Endothelial cell of umbilical vein (primary cell): ENCODE data around the gene CXCL14. TPM values are rescaled to one million over a fixed set of nuclear protein-coding genes. Genes with fewer than 3 reads are reported as not detected.

ENCODE experiments used
- BruUV-seq: library from RNA; stranded (reverse); fragments of 400-500 nt; replicated peaks from 2 replicates; lab custom pipeline; 2021; lab: Mats Ljungman, UMichigan
- CTCF ChIA-PET: fragments of 300-600, 350-600 bp; sonication (Branson Sonifier 250); formaldehyde crosslinking; loops from one replicate; lab custom pipeline; 2021; ENCODE audit warnings: antibody characterized with exemption, inconsistent platforms; lab: Charles Lee
- POLR2A ChIA-PET: fragments of 300-600, 350-600 bp; sonication (Branson Sonifier 250); formaldehyde crosslinking; loops from one replicate; lab custom pipeline; 2021; ENCODE audit warnings: antibody characterized with exemption, inconsistent platforms; lab: Charles Lee
- DNase-seq: peaks from one replicate; pipeline ENCODE4 v3.0.0-alpha.2; 2011; ENCODE audit warnings: low read depth, low spot score
- FAIRE-seq: peaks from 2 replicates; lab custom pipeline; 2011; peaks lifted over from hg19 to GRCh38; lab: Jason Lieb, UNC
- H2AFZ ChIP-seq: 2 replicates; pipeline ENCODE4 v1.6.0; 2012; ENCODE audit warnings: low read depth, low read length, control low read depth, inconsistent platforms
- H3K27ac ChIP-seq: 2 replicates; pipeline ENCODE4 v1.5.1; 2011; ENCODE audit warnings: low read depth, mild to moderate bottlenecking, control low read depth, low read length, moderate library complexity; ENCODE audit not compliant: insufficient read depth
- H3K27me3 ChIP-seq, 2 experiments: 2 replicates each; pipeline versions ENCODE4 v1.6.0 to v1.6.1; 2011; ENCODE audit warnings: low read length in 2 of 2, mixed read lengths in 1 of 2; ENCODE audit not compliant: control insufficient read depth in 2 of 2, insufficient read depth in 2 of 2
- H3K36me3 ChIP-seq, 2 experiments: 2 replicates in 1 of 2; 3 replicates in 1 of 2; pipeline ENCODE4 v1.5.1; 2011; ENCODE audit warnings: low read length in 2 of 2, mild to moderate bottlenecking in 1 of 2, moderate library complexity in 1 of 2; ENCODE audit not compliant: control insufficient read depth in 2 of 2, insufficient read depth in 2 of 2; ENCODE audit errors: extremely low read depth in 1 of 2
- H3K4me1 ChIP-seq: 3 replicates; pipeline ENCODE4 v1.5.1; 2011; ENCODE audit warnings: mild to moderate bottlenecking, low read length; ENCODE audit not compliant: control insufficient read depth, insufficient read depth; ENCODE audit errors: extremely low read depth
- H3K4me2 ChIP-seq: 2 replicates; pipeline ENCODE4 v1.6.1; 2011; ENCODE audit warnings: low read length, control low read depth, mixed read lengths; ENCODE audit not compliant: insufficient read depth
- H3K4me3 ChIP-seq, 3 experiments: fragments of 200-600 bp in 1 of 3; sonication (generic), shearing (Covaris generic) in 1 of 3; replicated peaks in 1 of 3; 2 replicates each; pipeline ENCODE4 v1.5.1; 2011 to 2016; ENCODE audit warnings: control low read depth in 3 of 3, low read length in 3 of 3, mild to moderate bottlenecking in 2 of 3, inconsistent platforms in 1 of 3, low read depth in 1 of 3, moderate library complexity in 1 of 3; ENCODE audit not compliant: insufficient read depth in 1 of 3
- H3K79me2 ChIP-seq: 2 replicates; pipeline ENCODE4 v1.6.0; 2012; ENCODE audit warnings: low read length, inconsistent platforms; ENCODE audit not compliant: control insufficient read depth, insufficient read depth
- H3K9ac ChIP-seq: replicated peaks from 2 replicates; pipeline ENCODE3; 2011; ENCODE audit warnings: low read length, control low read depth; ENCODE audit not compliant: insufficient read depth; ENCODE audit errors: extremely low read depth
- H3K9me1 ChIP-seq: replicated peaks from 3 replicates; pipeline ENCODE4 v1.6.0; 2011; ENCODE audit warnings: mild to moderate bottlenecking, low read length; ENCODE audit not compliant: control insufficient read depth, insufficient read depth; ENCODE audit errors: extremely low read depth
- H3K9me3 ChIP-seq: replicated peaks from 2 replicates; pipeline ENCODE4 v1.5.1; 2012; ENCODE audit warnings: low read length, inconsistent platforms; ENCODE audit not compliant: control insufficient read depth, insufficient read depth
- H4K20me1 ChIP-seq: replicated peaks from 2 replicates; pipeline ENCODE3; 2011; ENCODE audit warnings: mild to moderate bottlenecking, low read length; ENCODE audit not compliant: control insufficient read depth, insufficient read depth; ENCODE audit errors: extremely low read depth
- CTCF ChIP-seq, 2 donors: IDR thresholded peaks; 1 replicate in 1 of 2; 2 replicates in 1 of 2; pipeline ENCODE4 v1.5.1; 2011; ENCODE audit warnings: low read length in 2 of 2, mild to moderate bottlenecking in 2 of 2, moderate library complexity in 2 of 2, control low read depth in 1 of 2, inconsistent platforms in 1 of 2, low read depth in 1 of 2; ENCODE audit not compliant: insufficient read depth in 1 of 2; ENCODE audit errors: extremely low read depth in 1 of 2
- EZH2 ChIP-seq: IDR thresholded peaks from 2 replicates; pipeline ENCODE4 v1.6.1; 2012; ENCODE audit warnings: borderline replicate concordance, low read depth, mild to moderate bottlenecking, moderate library complexity, low read length, inconsistent platforms; ENCODE audit not compliant: severe bottlenecking
- FOS ChIP-seq: IDR thresholded peaks from 2 replicates; pipeline ENCODE4 v1.6.1; 2011; ENCODE audit warnings: mild to moderate bottlenecking, low read length, moderate library complexity, borderline replicate concordance; ENCODE audit not compliant: insufficient read depth
- GATA2 ChIP-seq: IDR thresholded peaks from 2 replicates; pipeline ENCODE4 v1.7.0; 2011; ENCODE audit warnings: low read depth, mild to moderate bottlenecking, moderate library complexity, mixed read lengths, low read length; ENCODE audit not compliant: insufficient read length, insufficient read depth
- JUN ChIP-seq: IDR thresholded peaks from 2 replicates; pipeline ENCODE4 v1.6.1; 2011; ENCODE audit warnings: borderline replicate concordance, low read depth; ENCODE audit not compliant: insufficient read length, insufficient read depth
- MAX ChIP-seq: IDR thresholded peaks from 2 replicates; pipeline ENCODE4 v1.6.1; 2011; ENCODE audit not compliant: insufficient read depth, insufficient read length
- MYC ChIP-seq: IDR thresholded peaks from one replicate; pipeline ENCODE4 v1.6.1; 2011; ENCODE audit warnings: mild to moderate bottlenecking, low read depth, low read length
- POLR2A ChIP-seq: IDR thresholded peaks from 2 replicates; pipeline ENCODE4 v1.6.1; 2012; ENCODE audit warnings: low read depth, mild to moderate bottlenecking, control low read depth, low read length
- POLR2AphosphoS5 ChIP-seq: IDR thresholded peaks from 2 replicates; pipeline ENCODE4 v1.6.1; 2012; ENCODE audit warnings: low read depth, mild to moderate bottlenecking, control low read depth, low read length, moderate library complexity; ENCODE audit not compliant: insufficient read depth
- dilution Hi-C: fragments of 300-500 bp; cut with MboI; formaldehyde crosslinking; loops from one replicate; pipeline ENCODE4 v1.15.0; 2019; ENCODE audit warnings: low sequenced_read_pairs; ENCODE audit not compliant: extremely low pct_ligation_motif_present
- intact Hi-C: fragments of 100-400 bp; cut with micrococcal nuclease; formaldehyde crosslinking; loops from one replicate; pipeline ENCODE4 v1.10.0; 2022
- polyA plus RNA-seq, 4 experiments: library from polyadenylated mRNA; depleted of rRNA in 3 of 4; stranded (reverse) in 3 of 4; unstranded in 1 of 4; fragments of >200 nt; gene quantifications; 2 replicates each; pipeline versions ENCODE4 v1.2.1 to v1.2.3, GENCODE V29; 2011 to 2012; ENCODE audit warnings: missing spikeins in 1 of 4
- total RNA-seq: library from RNA; stranded (reverse); gene quantifications from 2 replicates; pipeline ENCODE4 v1.2.3, GENCODE V29; 2021

CXCL14 gene
- total and polyA plus RNA-seq, 2 donors (not counting 3 experiments of a cell fraction or from before 2014, with no cell fraction given) = not detected

GRCh38 chr5:135543001-135543484 is 35.7 kb downstream of the CXCL14 start:
- H2AFZ ChIP-seq = no peak overlapping the region
- no peak for DNase-seq

More at GRCh38 chr5:135543001-135543484, 35.7 kb downstream of the CXCL14 start:
- H3K4me2 ChIP-seq = peak overlapping the region; percentile 16
- TF ChIP-seq EZH2 (no peak), MYC (no peak), MAX (no peak), POLR2AphosphoS5 (no peak), JUN (no peak), POLR2A (no peak), FOS (no peak), CTCF (IDR thresholded peaks at IDR 0.05; ENCODE audit: extremely low read depth in 1 of 2, insufficient read depth in 1 of 2, low read depth in 1 of 2, low read length in 2 of 2) (no peak), GATA2 (no peak)
- no peaks in the 10 kb centered on the region for H3K9me3 ChIP-seq
- H3K27ac ChIP-seq = no peak overlapping the region
- no peak overlapping the region for H3K4me3 ChIP-seq
- peaks cover 6% of the 10 kb centered on the region for H3K4me1 ChIP-seq
- dilution Hi-C loops = no loop called here
- peaks cover 86 to 96% of the 10 kb centered on the region in 2 experiments for H3K27me3 ChIP-seq
- H3K9me1 ChIP-seq = no peaks in the 10 kb centered on the region
- H4K20me1 ChIP-seq = no peaks in the 10 kb centered on the region
- intact Hi-C loops = no loop called here
- no peaks in the 10 kb centered on the region for H3K36me3 ChIP-seq
- H3K9ac ChIP-seq = no peak overlapping the region
- ChIA-PET CTCF (interaction anchor here (1.2 to 4.1 kb wide), 5 partner anchors 8 to 77 kb away, joined by 3 to 30 read pairs (median 13); no protein-coding TSS in a partner anchor), POLR2A (no interaction called here)
- no peaks in the 10 kb centered on the region for H3K79me2 ChIP-seq
- peak; percentile 33 for FAIRE-seq
- no TSS peak for BruUV-seq
